Esophagus squamous epithelium (tissue), 4 donors: Measurements from ENCODE around the gene QPRT.

Experiments
- POLR2A ChIP-seq, 4 donors: fragments of 450-650 bp; IDR thresholded peaks; one replicate each; pipeline ENCODE4 v1.6.1; 2017; ENCODE audit warnings: antibody characterized with exemption in 4 of 4, mild to moderate bottlenecking in 4 of 4, moderate library complexity in 3 of 4
- TF ChIP-seq, protein P1 (sequence below), 6 experiments: fragments of 450-650 bp in 4 of 6; fragments of 200-600 bp in 2 of 6; sonication (generic) in 2 of 6; IDR thresholded peaks; one replicate each; pipeline ENCODE4 v1.5.1; 2016 to 2019; ENCODE audit warnings: antibody characterized with exemption in 6 of 6, mild to moderate bottlenecking in 4 of 6, moderate library complexity in 4 of 6

GRCh38 chr16:29675811-29676643, 3.0 kb upstream of the QPRT start:
- TF ChIP-seq, protein P1, sequence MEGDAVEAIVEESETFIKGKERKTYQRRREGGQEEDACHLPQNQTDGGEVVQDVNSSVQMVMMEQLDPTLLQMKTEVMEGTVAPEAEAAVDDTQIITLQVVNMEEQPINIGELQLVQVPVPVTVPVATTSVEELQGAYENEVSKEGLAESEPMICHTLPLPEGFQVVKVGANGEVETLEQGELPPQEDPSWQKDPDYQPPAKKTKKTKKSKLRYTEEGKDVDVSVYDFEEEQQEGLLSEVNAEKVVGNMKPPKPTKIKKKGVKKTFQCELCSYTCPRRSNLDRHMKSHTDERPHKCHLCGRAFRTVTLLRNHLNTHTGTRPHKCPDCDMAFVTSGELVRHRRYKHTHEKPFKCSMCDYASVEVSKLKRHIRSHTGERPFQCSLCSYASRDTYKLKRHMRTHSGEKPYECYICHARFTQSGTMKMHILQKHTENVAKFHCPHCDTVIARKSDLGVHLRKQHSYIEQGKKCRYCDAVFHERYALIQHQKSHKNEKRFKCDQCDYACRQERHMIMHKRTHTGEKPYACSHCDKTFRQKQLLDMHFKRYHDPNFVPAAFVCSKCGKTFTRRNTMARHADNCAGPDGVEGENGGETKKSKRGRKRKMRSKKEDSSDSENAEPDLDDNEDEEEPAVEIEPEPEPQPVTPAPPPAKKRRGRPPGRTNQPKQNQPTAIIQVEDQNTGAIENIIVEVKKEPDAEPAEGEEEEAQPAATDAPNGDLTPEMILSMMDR (IDR thresholded peaks at IDR 0.05): no peak
- TF ChIP-seq POLR2A (IDR thresholded peaks at IDR 0.05): no peak
